ENCODE results near the gene ASPHD1.

DNA sequence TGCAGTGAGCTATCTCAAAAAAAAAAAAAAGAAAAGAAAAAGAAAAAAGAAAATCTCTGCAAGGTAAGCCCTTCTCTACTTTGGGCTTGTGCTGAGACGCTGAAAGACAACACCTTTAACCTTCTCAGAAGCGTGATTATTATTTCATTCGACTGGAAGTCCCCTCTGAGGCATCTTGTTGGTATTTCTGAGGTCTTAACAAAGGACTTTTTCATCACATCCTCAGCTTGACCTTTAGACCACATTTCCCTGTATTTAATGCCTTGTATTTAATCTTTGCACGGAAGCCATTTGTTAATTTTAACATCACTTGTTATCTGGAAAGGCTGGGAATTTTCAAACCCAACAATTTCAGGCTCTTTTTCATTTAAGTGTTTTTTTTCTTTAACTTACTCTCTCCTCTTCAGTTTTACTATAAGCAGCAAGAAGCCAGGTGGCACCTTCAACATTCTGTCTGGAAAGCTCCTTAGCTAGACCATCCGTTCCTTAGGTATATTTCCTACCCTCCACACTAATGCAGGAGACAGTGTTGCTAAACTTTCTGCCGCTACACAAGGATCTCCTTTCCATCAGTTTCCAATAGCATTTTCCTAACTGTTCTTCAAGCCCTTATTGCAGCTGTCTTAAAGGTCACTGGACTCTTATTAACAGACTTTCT is 15.4 kb downstream of the ASPHD1 start:
- TF ChIP-seq, protein P1, sequence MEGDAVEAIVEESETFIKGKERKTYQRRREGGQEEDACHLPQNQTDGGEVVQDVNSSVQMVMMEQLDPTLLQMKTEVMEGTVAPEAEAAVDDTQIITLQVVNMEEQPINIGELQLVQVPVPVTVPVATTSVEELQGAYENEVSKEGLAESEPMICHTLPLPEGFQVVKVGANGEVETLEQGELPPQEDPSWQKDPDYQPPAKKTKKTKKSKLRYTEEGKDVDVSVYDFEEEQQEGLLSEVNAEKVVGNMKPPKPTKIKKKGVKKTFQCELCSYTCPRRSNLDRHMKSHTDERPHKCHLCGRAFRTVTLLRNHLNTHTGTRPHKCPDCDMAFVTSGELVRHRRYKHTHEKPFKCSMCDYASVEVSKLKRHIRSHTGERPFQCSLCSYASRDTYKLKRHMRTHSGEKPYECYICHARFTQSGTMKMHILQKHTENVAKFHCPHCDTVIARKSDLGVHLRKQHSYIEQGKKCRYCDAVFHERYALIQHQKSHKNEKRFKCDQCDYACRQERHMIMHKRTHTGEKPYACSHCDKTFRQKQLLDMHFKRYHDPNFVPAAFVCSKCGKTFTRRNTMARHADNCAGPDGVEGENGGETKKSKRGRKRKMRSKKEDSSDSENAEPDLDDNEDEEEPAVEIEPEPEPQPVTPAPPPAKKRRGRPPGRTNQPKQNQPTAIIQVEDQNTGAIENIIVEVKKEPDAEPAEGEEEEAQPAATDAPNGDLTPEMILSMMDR (conservative IDR thresholded peaks at IDR 0.05; ENCODE audit: low read depth, low read length) = no peak
- TF ChIP-seq EZH2 (IDR thresholded peaks at IDR 0.05; ENCODE audit: borderline replicate concordance, low read depth, low read length, poor library complexity, severe bottlenecking) = no peak

Measured in A673 (cell line).